Renal cortical epithelial cell (primary cell): ENCODE results near the gene OLIG2. TPM values are rescaled to one million over a fixed set of nuclear protein-coding genes. Genes with fewer than 3 reads are reported as not detected.

Experiments used
- DNase-seq: peaks from one replicate; pipeline ENCODE4 v3.0.0-alpha.2; 2011; ENCODE audit warnings: low read depth
- total RNA-seq: library from RNA; depleted of rRNA; stranded (reverse); fragments of >200 nt; gene quantifications from 2 replicates; pipeline ENCODE4 v1.2.3, GENCODE V29; 2014

The OLIG2 gene
- total RNA-seq = not detected in 2 replicates

DNA sequence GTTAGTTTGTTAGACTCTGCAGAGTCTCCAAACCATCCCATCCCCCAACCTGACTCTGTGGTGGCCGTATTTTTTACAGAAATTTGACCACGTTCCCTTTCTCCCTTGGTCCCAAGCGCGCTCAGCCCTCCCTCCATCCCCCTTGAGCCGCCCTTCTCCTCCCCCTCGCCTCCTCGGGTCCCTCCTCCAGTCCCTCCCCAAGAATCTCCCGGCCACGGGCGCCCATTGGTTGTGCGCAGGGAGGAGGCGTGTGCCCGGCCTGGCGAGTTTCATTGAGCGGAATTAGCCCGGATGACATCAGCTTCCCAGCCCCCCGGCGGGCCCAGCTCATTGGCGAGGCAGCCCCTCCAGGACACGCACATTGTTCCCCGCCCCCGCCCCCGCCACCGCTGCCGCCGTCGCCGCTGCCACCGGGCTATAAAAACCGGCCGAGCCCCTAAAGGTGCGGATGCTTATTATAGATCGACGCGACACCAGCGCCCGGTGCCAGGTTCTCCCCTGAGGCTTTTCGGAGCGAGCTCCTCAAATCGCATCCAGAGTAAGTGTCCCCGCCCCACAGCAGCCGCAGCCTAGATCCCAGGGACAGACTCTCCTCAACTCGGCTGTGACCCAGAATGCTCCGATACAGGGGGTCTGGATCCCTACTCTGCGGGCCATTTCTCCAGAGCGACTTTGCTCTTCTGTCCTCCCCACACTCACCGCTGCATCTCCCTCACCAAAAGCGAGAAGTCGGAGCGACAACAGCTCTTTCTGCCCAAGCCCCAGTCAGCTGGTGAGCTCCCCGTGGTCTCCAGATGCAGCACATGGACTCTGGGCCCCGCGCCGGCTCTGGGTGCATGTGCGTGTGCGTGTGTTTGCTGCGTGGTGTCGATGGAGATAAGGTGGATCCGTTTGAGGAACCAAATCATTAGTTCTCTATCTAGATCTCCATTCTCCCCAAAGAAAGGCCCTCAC lies at the start of gene OLIG2:
Gene OLIG2, plus strand, starts transcription at position 447 of the 954 bp plus-strand sequence. CDS start 928 bp downstream, outside the sequence.
- DNase-seq = no peak

DNA sequence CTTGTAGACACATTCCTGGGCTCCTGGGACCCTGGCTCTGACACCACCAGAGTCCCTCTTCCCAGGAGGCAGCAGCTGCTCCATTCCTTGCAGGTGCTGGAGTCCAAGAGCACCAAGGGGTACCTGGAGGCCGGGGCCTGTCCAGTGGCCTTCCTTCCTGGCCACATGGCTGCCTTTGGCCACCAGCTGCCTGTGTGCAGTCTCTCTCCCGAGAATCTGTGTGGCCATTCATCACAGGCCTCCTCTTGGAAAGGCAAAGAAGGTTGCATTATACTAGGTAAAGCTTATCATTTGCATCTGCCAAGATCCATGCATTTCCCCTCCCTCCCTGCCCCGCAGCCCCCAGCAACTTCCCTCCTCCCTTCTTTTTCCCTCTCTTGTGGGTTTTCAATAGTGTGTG lies 48.9 kb upstream of the OLIG2 start:
- no peak for DNase-seq

DNA sequence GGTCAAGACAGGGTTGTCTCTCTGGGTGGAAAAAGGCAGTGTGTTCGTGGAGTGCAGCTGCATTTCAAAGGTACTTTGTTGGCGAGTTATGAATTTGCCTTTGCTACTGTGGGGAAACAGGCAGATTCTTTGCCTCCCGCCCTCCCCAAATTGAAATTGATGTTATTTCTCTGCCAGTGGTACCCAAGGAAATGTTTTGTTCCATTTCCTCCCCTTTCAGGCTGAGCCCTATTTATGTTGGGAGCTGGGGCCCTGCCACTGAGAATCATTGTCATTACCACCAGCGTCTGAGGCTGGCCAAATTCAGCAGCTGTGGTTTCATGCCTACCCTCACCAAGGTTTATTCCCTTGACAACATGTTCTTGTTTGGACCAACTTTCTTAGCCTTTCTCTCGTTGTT lies 48.5 kb upstream of the OLIG2 start:
- DNase-seq = no peak

DNA sequence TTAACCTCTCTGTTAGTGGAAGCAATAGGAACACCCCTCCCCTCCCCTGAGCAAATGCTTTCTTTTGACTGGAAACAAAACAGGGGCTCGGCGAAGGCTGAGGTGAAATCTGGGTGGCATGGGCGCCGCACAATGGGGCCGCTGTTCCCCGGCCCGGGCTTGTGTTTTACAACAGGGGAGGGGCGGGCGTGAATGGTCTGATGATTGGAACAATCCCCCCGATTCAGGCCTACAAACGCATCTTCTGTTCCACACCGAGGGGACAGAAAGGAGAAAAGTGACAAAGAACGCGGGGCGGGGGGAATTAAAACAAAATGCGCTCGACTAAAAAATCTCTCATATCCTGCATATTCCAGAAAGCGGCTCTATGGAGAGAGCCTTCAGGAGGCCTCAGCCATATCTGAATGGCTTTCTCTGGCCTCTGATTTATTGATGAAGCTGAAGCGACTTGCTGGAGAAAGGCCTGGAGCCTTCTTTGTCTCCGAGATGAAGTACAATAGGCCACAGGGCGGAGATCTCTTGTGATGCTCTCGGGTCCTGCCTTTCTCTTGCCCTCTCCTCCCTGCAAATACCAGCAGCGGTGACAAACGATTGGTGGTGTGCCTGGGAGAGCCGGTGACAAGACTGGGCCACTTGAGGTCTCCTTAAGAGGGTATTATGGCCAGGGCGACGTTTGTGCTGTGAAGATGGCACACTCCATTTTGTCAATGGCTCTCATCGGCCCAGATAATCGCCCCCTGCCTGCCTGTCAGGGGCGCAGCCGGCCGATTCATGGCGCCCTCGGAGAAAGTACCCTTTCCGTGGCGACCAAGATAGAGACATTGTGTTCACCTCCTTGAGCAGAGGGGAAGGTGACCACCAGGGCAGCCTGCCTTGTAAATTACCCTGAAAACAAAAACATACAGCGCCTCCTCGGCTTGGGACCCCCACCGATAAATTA lies 47.1 kb upstream of the OLIG2 start:
- no peak for DNase-seq

DNA sequence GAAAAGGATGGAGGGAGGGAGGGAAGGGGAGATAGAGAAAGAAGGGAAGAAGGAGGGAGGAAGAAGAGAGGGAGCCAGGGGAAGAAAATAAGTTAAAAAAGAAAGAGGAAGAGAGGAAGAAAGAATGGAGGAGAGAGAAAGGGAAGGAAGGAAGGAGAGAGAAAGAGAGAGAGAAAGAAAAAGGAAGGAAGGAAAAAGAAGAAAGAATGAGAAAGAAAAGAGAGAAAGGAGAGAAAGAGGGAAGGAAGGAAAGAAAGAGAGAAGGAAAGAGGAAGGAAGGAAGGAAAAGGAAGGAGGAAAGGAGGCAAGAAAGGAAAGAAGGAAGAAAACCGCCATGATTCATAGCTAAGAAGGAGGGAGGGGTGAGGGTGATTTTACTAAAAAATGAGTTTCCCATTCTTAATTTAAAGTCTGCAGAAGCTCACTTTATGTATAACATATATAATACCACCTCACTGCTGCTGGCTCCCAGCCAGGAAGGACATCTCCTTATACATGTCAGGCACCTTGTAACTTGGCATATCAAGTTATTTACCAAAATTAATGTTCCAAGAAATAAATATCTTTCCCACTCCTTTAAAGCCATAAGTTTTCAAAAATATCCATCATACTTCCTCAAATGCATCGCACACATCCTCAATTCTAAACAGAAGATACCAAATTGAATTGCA lies 46.0 kb upstream of the OLIG2 start:
- DNase-seq = no peak

DNA sequence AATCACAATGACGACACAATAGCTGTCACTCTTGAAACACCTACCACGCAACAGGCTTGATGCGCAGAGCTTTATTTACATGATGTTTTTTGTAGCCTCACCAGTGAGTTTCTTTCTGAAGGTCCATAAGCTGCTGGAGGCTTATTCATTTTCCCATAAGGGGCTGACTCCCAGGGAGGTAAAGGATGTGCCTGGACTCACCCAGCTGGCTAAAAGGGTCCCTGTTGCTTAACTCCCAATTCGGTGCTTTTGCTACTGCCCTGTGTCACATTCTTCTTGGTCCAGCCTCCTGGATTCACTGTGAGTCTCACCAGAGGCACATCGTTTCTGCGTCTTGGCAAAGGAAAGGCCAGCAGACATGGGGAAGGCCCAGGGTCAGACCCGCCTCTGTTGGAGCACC lies 44.6 kb upstream of the OLIG2 start:
- DNase-seq = no peak

DNA sequence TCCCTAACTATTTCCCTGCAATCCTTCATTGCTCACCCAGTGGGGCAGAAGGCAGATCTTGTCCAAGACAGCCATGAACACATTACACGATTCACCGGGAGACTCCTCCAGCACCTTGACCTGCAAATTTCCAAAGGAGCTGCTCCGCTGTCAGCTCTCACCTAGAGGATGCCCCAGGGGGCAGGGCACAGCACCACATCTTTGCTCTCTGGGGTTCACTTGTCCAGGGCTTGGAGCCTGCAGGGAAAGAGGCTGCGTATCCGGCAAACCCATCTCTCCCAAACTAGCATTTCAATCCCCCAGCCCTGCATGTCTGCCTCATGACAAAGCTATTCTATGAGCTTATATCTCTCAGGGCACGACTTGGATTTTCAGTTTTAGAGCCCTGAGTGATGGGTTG lies 35.1 kb upstream of the OLIG2 start:
- no peak for DNase-seq

DNA sequence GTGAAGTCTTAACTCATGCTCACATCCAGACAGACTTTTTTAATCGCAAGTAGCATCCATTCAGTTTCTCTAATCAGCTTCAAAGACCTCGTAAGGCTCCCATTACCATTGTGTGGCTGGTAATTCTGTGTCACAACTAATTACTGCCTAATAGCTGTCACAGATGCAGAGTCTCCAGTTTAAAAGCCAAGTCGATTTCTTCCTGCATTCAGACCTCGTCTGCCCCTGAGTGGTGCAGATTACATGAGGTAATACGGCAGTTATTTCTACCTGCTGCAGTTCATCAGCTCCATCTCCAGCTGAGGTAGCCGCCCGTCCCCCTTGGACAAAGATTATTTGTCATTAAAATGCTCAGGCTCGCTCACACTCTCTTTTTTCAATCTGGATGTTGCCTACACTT lies 34.4 kb upstream of the OLIG2 start:
- no peak for DNase-seq

DNA sequence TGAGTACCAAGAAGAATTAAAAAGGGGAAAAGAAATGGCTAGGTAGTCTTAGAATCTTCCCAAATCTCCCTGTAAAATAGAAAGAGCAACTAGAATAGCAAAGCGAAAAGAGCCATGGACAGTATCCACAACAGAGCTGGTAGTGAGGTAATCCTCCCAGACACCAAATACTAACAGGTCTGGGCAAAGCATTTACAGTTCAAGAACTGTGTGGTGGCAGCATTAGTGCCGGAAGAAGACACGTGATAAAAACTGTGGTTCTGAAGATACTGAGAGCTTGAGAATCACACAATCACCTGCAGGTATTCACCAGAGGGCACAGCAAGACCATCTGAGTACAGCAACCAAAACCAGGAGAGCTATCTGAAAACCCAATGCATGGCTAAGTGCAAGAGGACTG lies 31.8 kb upstream of the OLIG2 start:
- no peak for DNase-seq

DNA sequence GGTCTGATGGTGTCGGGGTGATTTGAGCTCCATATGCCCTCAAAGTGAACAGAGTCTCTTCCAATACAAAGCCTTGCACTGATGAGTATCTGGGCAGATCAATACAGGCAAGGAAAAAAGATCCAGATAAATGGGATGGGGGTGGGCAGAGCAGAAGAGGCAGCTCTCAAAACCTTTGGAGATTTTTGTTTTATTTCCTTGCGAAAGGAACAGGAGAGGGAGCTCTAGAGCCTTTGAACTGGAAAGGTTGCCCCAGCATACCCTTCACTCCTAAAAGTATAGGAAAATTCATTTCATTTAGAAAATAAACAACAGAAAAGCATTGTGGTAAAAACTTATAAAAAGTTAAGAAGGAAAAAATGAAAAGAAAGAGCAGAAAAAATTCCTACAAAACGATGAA lies 31.4 kb upstream of the OLIG2 start:
- peak; percentile 3 for DNase-seq

DNA sequence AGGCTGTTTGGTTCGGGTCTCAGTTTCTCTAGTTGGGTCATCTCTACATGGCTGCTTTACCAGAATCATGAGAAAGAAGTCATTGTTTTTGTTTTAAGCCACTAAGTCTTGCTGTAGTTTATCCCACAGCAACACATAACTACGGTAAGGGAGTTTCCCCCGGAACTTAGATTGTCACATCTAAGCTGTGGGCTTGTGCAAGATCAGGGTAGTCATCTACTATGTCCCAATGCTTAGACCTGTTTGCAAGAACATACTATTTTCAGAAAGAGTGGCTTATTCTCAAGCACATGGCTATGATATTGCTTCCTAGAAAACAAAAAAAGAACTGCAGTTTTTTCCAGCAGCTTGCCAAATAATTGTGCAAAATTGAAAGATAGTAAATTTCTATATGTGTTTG lies 18.0 kb upstream of the OLIG2 start:
- no peak for DNase-seq

DNA sequence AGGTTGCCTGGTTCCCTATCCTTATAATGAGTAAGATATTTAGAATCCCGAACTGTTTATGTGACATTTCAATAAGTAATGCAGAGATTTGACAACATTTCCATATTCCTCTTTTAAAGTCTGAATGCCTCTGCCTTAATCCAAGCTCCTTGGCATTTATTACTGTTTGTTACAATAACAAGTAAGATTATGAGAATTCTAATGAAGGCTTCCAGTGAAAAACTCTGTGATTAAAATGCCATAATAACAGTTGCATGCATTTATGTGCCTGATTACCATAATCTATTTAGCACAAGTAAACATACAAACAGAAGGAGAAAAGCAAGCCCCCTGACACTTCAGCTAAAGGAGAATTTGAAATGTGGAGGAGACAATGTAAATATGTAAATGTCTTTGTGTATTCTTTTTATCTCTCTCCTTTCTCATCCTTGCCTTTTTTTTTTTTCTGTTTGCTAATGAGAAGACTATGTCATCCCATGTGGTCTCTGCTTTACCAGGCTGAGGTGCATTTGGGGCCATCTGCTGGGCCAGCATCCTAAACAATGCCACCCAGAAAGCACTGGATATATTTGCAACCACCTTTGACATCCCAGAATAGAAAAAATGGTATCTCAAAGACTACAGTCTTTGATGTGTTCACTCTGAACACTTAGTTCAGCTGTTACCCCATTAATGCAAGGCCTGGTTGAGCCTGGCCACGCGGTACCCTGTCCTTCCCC lies 17.2 kb upstream of the OLIG2 start:
- DNase-seq = no peak

DNA sequence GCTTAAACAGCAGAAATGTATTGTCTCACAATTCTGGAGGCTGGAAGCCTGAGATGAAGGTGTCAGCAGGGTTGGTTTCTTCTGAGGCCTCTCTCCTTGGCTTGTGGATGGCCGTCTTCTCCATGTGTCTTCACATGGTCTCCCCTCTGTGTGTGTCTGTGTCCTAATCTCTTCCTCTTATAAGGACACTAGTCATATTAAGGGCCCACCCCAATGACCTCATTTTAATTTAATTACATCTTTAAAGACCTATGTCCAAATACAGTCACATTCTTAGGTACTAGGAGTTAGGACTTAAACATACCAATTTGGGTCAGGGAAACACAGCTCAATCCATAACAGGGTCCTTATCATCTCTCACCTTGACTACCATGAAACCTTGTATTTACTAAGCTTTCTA lies 14.8 kb upstream of the OLIG2 start:
- DNase-seq = no peak

DNA sequence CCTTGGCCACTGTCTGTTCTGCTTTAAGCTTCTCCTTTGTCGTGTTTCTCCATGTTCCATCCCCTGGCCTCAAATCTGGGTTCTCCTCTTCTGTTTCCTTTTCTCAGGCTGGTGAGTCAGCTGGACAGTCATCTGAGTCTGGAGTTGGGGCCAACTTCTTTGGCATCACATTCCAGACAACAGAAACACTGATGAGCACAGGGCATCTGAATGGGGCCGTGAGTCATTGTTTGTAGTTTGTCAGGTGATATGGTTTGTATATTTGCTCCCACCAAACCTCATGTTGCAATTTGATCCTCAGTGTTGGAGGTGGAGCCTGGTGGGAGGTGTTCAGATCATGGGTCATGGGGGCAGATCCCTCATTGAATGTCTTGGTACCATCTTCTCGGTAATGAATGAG lies 14.3 kb upstream of the OLIG2 start:
- peak; percentile 82 for DNase-seq

DNA sequence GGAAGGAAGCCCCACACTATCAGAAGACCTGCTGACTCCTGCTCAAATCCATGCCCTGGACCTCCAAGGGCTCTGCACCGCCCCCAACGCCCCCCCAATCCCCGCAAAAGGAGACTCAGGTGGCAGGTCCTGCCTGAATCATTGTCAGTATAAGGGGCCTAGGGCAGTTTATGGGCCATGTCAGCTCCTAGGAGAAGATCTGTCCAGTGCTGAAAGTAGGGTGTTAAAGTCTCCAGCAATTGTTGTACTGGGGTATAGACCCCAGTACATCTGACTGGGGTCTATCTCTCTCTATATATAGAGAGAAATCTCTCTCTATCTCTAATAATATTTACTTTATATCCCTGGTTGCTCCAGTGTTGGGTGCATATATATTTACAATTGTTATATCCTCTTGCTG lies 12.1 kb upstream of the OLIG2 start:
- DNase-seq = no peak

DNA sequence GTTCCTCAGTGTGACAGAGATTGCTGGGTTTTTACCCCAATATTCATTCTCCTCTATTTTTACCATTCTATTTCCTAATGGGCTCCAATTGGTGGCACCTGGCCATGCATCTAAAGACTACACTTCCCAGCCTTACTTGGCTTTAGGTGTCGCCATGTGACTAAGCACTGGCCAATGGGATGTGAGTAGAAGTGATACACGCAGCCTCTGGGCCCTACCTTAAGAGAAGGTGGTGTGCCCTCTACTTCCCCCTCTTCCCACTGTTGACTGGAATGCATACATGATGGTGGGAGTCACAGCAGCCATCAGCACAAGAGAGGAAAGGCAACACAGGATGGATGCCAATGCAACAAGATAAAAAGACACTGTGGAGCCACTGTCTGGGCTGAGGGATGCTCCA lies 11.4 kb upstream of the OLIG2 start:
- DNase-seq = no peak

DNA sequence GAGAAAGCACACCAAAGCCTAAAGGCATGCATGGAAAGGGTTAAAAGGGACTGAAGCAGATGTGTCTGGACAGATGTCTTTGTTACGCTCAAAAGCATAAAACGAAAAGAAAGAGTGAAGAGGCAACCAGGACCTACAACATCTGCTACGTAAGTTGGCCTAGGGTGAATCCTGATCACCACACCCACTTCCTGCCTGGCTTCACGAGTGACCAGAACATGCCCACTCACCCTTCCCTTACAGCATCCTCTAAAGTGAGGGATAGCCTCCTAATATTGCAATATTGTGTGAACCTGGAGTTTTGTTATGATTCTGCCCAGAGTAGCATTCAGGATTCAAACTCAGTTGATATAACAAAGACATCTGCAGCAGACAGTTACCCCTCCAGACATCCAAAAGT lies 10.6 kb upstream of the OLIG2 start:
- no peak for DNase-seq

DNA sequence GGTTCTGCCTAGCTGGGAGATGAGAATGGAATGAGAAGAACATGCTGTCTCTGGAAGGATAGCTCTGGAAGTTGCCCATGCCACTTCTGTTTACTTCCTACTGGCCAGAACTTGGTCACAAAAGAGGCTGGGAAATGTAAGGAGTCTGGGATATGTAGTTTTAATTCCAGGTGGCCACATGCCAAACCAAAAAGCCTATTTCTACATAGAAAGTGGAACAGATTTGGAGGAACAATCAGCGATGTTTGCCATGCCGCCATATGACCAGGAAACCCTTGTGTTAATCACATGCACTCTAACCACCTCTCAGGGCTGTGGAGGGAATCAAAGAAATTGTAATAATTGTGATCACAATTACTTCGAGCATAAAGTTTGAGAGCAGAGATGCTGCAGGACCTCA lies 10.0 kb upstream of the OLIG2 start:
- no peak for DNase-seq

DNA sequence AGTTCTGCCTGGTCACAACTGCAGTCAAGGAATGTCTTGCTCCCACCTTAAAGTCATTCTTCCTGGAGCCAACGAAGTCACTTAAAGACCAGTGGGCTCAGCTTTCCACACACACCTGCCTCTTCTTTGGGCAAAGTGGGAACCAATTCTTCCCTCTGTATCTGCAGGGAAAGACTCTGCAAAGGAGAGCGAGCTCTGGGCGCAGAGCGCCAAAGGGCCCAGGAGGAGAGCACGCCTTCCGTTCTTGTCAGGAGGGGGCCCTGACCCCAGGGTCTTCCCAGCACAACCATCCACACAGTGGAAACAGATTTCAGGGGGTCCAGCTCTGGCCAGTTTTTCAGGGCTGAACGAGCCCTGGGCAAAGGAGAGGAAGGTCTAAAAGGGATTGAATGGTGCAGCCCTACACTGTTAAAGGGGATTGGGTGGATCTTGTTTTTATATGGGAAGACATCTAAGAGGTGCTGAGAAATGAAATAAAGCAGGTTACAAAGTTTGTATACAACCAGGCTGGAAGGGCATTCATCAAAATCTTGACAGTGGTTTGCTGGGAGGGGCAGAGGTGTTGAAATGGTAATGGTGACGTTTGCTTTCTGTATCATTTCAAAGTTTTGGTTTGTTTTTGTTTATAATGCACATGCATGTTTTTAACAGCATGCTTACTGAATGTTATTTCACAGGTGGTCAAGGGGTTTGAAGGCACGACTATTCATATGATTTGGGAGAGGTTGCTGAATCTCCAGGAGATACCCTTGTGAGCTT lies 6.8 kb upstream of the OLIG2 start:
- no peak for DNase-seq

DNA sequence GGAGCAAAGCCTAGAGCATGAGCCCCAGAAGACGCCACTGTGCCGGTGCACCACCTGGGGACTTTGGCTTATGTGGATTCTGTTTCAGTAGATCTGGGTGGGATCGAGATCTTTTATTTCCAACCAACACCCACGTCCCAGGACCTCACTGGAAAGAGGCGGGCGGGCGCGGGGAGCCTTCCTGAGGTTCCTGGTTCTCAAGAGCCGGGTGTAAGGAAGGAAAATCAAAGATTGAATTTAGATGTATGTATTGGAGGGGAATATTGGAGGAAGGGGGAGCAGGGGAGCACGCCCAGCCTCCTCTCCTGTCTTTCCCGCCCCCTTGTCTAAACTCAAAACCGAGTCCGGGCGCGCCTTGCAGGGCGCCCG lies 6.2 kb upstream of the OLIG2 start:
- no peak for DNase-seq
